NCI-H1092 (cell line): Measurements from ENCODE around the gene LAMA5.

Experiments
- DNase-seq: peaks from one replicate; lab custom pipeline; 2025; lab: John Stamatoyannopoulos, UW

Gene LAMA5

DNA sequence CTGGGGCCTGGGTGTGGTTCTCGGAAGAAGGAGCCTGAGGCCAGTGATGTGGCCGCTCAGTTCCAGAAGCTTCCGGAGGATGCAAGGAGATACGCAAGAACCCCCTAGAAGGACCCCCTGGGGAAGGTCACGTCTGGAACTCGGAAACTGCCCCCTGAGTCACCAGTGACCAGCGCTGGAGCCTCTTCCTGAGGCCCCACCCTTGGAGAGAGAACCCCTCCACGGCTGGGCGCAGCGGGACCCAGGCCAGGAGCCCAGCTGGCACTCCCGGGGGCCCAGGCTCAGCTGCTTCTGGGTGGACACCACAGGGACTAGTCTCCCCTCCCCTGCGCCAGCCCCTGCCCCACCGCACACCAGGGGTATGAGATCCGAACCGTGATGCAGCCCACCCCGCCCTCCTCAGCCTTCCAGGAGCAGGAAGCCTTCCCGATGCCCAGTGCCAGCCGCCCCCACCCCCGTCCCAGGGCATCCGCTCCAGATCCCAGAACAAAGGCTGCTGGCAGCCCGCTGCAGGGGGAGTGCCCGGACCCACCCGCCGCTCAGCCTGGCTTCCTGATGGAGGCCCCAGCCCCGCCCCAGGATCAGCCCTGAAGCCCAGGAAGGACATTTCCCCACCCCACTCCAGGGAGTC, 7.5 kb downstream of the LAMA5 start:
- no peak for DNase-seq

DNA sequence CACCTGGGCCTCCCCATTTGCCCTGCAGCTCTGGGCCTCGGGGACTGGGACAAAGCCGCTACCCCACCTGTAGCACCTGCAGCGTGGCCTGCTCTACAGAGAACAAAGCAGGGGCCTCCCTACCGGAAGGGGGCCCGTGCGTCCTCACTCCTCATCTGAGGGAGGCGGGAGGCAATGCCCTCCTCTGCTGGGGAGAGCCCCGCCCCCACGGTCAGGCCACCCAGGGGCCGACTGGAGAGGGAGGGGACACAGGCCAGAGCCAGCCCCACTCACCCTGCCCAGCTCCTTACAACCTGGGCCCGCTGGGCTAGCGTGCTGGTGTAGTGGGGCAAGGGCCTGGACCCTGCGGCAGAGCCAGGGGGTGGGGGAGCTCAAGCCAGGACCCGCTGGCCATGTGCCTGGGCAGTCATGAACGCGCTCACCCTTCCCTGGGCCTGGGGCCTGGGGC, 8.0 kb downstream of the LAMA5 start:
- no peak for DNase-seq

DNA sequence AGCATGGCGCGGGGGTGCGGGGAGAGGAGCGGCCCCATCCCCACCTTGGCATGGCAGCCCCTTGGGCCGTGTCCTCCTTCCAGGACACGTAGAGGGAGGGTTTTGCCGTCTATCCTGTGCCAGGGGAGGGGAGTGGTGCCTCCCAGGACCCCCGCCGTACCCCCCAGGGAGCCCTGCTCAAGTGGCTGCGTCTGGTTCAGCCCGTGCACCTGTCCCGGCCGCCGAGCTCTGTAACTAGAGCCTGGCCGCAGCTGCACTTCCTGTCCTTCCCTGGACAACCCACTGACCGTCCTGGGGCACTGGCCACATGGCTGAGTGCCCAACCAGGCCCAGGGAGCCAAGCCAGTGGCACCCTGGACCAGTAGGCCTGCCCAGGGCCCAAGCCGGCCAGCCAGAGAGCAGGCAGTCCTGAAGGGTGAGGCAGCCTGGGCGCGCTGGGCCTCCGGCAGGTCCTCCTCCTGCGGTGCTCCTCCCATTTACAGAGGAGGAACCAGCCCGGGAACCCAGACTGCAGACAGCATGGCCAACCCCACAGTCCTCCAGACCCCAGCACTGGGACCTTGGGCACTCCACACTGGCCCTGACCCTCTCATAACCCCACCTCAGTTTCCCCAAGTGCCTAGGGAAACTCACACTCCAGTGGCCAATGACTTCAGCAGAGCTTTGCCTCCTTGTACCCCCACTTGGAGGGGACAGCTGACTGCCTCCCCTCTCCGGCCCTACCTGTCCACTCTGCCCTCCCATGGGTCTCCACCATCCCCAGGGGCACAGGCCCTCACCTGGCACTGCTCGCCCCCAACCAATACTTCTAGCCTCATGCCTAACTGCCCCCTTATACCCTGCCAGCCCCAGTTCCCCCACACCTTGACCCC, 8.7 kb downstream of the LAMA5 start:
- no peak for DNase-seq

GRCh38 chr20:62357681-62358080, 9.4 kb downstream of the LAMA5 start:
- no peak for DNase-seq

- no peak for DNase-seq
Observed at GRCh38 chr20:62357187-62357667, 9.9 kb downstream of the LAMA5 start.

DNA sequence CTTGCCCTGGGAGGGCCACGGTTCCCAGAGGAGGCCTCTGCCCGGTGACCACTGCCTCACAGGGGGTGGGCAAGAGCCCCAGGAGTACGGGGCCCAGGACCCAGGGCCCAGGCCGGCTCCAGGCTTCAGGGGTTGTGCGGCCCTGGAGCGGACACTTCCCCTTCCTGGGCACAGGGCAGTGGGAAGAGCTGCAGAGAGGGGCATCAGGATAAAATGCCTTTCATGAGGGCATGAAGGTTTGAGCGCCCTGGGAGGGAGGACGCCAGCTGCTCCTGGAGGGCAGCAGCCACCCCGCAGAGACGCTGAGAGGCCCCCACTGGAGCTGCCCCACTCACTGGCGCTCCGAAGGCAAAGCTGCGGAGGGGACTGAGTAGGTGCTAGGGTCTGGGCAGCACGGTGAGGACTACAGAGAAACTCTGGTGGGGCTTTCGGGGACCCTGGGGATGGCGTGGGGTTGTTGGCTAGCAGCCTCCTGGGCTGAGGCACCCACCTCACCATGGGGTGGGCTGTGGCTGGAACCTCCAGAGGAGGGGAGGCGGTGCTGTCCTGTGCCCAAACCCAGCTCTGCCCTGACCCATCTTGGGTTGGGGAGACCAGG, 10.4 kb downstream of the LAMA5 start:
- no peak for DNase-seq

GRCh38 chr20:62355878-62356588, 11.1 kb downstream of the LAMA5 start:
- DNase-seq = no peak

GRCh38 chr20:62355516-62355877, 11.6 kb downstream of the LAMA5 start:
- no peak for DNase-seq

DNA sequence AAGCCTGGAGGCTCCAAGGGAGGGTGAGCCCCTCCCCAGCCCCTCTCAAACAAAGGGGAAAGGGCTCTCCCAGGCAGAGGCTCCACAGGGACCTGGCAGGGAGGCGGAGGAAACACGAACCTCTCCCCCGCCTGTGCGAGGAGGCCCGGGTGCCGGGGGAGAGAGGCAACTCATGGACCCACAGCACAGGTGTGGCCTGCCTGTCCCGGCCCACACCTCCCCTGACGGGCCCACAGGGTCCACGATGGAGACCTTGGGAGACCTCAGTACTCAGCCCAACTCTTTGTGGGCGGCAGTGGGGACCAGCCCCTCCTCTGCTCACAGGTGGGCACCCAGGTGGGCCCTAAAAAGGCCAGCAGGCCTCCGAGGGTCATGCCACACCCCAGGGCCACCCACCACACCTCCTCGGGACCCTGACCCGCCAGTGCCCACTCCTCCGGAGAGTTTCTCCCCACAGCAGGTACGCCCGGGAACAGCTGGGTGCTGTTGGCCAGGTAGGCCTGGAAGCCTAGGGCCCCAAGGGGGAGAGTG, 12.2 kb downstream of the LAMA5 start:
- DNase-seq = no peak

DNA sequence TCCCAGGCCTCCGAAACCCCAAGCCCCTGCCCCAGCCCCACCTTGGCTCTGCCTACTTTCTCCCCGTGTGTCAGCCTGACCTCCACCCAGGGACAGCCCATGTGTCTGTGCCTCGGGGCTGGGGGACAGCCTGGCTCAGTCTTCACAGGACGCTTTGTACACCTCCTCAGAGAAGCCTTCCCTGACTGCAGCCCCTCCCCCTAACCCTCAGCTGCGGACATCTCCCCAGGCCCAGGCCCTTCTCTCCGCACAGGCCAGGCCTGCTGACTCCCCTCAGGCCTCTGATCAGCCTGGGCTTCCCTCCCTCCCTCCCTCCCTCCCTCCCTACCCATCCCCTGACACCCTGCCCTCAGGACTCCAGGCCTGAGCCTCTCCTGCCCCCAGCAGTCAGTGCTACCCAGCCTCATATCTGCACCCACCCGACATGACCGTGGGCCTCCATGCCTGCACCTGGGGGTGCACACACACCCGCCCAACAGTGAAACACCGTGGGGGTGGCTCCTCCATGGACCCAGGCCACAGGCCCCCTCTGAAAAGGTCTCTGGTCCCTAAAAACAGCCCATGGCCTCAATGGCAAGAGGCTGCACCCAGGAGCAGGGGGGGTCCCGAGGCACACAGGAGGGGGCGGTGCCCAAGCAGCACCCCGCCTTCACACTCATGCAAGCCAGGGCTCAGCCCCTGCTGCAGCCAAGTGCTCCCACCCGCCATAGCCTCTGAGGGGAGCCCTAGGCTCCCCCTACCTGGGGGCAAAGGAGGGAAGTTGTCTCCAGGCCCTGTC, 12.9 kb downstream of the LAMA5 start:
- DNase-seq = no peak

DNA sequence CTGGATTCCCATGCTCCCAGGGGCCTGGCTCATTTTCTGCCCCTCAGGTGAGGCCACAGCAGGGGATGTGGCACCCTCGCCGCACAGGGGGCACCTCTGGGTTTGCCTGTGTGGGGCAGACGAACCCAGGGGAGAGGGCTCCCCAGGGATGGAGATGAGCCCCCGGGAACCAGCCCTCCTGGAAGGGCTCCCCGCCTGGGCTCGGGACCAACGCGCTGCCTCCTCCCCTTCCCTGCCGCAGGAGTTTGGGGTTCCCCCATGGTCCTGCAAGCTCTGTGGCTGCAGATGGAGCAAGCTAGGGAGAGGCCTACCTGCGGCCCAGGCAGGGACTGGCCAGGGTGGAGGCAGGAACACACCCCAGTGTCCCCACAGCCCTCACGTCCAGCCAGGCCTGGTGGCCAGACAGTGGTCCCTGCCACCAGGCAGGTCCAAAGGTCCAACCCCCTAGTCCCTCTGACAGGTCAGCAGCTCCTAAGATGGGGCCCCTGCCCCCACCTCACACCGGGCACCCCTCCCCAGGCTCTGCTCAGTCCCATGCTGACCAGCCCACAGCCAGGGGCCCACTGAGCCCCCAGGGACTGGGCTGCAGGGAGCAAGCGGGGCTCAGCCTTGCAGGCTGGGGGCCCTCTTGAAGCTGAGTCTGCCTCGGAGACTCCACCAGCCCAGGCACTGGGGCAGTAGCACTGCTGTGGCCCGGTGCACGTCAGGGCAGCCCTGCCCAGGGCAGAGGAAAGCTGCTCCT, 13.7 kb downstream of the LAMA5 start:
- DNase-seq = no peak

- peak; percentile 86 for DNase-seq
Observed at GRCh38 chr20:62352402-62353288, 14.5 kb downstream of the LAMA5 start.

DNA sequence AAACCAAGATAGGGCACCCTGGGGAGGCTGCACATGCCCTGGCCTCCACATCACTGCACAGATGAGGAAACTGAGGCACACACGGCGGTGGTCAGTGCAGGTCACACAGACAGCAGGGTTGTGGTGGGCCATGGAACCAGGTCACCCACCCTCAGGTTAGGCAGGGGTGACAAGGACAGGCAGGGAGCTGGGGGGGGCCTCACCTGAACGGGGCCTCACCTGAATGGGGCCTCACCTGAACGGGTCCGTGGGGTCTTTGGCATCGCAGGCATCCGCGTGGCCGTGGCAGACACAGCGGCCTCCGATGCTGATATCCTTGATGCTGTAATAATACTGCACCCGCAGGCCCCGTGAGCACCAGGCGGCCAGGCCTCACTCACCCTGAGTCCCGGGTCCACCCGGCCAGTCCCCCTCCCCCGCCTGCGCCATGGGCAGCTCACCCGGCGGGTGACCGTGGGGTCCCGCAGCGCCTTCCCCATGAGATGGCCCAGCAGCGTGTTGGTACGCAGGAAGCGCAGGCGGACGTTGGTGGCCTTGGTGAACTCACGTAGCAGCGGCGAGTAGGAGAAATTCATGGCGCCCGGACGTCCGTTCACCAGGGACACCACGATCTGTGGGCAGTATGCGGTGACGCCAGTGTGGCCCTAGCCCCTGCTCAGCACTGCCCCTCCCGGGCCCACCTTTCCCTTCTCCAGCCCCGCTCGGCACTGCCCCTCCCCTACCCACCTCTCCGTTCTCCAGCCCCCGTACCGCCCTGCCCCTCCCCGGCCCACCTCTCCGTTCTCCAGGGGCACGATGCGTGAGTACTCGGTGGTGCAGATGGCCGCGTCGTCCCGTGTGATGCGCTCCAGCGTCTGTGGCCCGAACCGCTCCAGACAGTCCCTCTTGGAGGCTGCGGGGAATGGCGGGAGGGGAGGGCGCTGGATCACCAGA, 15.4 kb downstream of the LAMA5 start:
- no peak for DNase-seq

- DNase-seq = no peak
Observed at GRCh38 chr20:62350629-62351422, 16.3 kb downstream of the LAMA5 start.

GRCh38 chr20:62350098-62350628, 16.9 kb downstream of the LAMA5 start:
- DNase-seq = no peak

GRCh38 chr20:62349556-62350097, 17.5 kb downstream of the LAMA5 start:
- no peak for DNase-seq

GRCh38 chr20:62348604-62349003, 18.5 kb downstream of the LAMA5 start:
- DNase-seq = no peak
